ENCODE data around the gene EPHA3. TPM values are rescaled to one million over a fixed set of nuclear protein-coding genes. Genes with fewer than 3 reads are reported as not detected.
"Not testable (repeated sequence)": the region's sequence is repeated elsewhere in the genome, so short reads cannot be mapped to it uniquely, and the experiment has no call there.

EPHA3 gene
- total and polyA plus RNA-seq, 7 donors, result under 0.01 to 23.5 (median 13.3) TPM; not detected in 1

DNA sequence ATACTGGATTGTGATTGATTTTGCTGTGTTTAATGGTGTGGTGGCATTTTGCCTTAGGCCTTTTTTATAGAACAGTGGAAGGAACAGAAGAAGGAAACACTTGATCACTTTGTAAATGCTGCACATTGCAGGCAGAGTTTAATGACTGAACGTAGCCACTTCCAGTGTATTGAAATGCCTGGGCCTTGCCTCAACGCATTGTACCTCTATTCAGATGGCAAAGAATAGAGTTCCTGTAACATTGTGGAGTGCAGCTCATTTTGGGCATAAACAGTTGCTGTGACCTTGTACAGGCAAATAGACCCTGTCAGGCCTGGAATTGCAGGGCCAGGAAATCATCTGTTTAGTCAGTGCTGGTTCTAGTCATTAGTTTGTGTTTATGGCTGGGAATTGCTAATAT, 225.0 kb downstream of the EPHA3 start:
- DNase-seq, result no peak
- H3K9me3 ChIP-seq, result no peaks in the 10 kb centered on the region
- WGBS, 2 donors, result 62 to 79% methylated on average over 2 of the region's 2 CpGs
- intact Hi-C loops (cut with DNase I), result no loop called here
- no peaks in the 10 kb centered on the region for H3K4me1 ChIP-seq
- TF ChIP-seq POLR2AphosphoS5 (IDR thresholded peaks at IDR 0.05) (no peak), POLR2A (IDR thresholded peaks at IDR 0.05) (no peak), EP300 (IDR thresholded peaks at IDR 0.05) (no peak)
- TF ChIP-seq, protein P1, sequence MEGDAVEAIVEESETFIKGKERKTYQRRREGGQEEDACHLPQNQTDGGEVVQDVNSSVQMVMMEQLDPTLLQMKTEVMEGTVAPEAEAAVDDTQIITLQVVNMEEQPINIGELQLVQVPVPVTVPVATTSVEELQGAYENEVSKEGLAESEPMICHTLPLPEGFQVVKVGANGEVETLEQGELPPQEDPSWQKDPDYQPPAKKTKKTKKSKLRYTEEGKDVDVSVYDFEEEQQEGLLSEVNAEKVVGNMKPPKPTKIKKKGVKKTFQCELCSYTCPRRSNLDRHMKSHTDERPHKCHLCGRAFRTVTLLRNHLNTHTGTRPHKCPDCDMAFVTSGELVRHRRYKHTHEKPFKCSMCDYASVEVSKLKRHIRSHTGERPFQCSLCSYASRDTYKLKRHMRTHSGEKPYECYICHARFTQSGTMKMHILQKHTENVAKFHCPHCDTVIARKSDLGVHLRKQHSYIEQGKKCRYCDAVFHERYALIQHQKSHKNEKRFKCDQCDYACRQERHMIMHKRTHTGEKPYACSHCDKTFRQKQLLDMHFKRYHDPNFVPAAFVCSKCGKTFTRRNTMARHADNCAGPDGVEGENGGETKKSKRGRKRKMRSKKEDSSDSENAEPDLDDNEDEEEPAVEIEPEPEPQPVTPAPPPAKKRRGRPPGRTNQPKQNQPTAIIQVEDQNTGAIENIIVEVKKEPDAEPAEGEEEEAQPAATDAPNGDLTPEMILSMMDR (IDR thresholded peaks at IDR 0.05), result no peak
- H3K27me3 ChIP-seq, result no peaks in the 10 kb centered on the region
- H3K36me3 ChIP-seq, result no peaks in the 10 kb centered on the region
- H3K27ac ChIP-seq, result no peak overlapping the region
- no peak overlapping the region for H3K4me3 ChIP-seq

DNA sequence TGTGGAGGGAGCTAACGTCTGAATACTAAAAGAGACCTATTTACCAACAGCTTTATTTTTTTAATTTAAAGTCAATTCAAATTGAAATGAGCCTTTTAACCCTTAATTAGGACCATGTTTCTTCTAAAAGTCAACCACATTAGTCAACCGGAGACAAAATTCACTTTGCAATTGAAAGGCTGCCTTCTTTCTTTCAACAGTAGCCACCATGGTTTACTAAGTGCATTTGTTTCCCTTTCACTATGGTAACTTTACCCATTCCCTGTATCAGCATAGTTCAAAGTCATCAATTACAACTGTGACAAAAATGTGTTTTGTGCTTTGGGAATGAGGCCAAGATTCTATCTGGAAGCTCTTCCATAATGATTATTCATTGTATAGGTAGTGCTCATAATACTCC, 225.4 kb downstream of the EPHA3 start:
- no peak overlapping the region for H3K4me3 ChIP-seq
- TF ChIP-seq POLR2AphosphoS5 (IDR thresholded peaks at IDR 0.05) (no peak), POLR2A (IDR thresholded peaks at IDR 0.05) (no peak), EP300 (IDR thresholded peaks at IDR 0.05) (no peak)
- TF ChIP-seq, protein P1 (IDR thresholded peaks at IDR 0.05), result no peak
- intact Hi-C loops (cut with DNase I), result no loop called here

DNA sequence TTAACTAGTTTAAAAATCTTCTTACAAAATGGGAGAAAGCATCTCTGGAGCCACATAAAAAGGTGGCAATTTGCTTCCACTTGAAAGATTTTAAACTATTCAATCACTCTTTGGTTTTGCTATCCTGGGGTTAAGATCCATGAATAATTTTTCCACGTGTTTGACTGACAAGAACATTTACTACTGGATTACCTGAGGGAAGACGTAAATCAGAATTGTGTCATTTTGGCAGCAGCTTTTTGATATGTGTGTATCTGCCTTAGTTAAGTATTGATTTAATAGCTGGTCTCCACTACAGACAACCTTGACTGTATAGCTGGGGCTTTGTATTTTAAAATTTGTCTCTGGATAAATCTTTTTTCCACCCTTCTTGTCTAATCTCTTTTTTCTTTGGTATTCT, 228.3 kb downstream of the EPHA3 start:
- Histone ChIP-seq H3K36me3 (no peaks in the 10 kb centered on the region), H3K27me3 (no peaks in the 10 kb centered on the region), H3K4me1 (no peaks in the 10 kb centered on the region), H3K9me3 (no peaks in the 10 kb centered on the region), H3K4me3 (no peak overlapping the region), H3K27ac (no peak overlapping the region)
- no peak for DNase-seq
- TF ChIP-seq POLR2AphosphoS5 (IDR thresholded peaks at IDR 0.05), result no peak
- no peak for TF ChIP-seq POLR2A (IDR thresholded peaks at IDR 0.05)
- TF ChIP-seq, protein P1 (IDR thresholded peaks at IDR 0.05), result no peak
- intact Hi-C loops (cut with DNase I), result no loop called here
- 65 to 78% methylated on average over 2 of the region's 2 CpGs for WGBS, 2 donors

More for the DNA sequence above, 225.4 kb downstream of the EPHA3 start:
- no peaks in the 10 kb centered on the region for H3K27me3 ChIP-seq
- DNase-seq, result no peak
- H3K9me3 ChIP-seq, result no peaks in the 10 kb centered on the region
- no peaks in the 10 kb centered on the region for H3K4me1 ChIP-seq
- no peak overlapping the region for H3K27ac ChIP-seq
- no peaks in the 10 kb centered on the region for H3K36me3 ChIP-seq
- WGBS, 2 donors, result 59 to 75% methylated on average over 2 of the region's 2 CpGs

DNA sequence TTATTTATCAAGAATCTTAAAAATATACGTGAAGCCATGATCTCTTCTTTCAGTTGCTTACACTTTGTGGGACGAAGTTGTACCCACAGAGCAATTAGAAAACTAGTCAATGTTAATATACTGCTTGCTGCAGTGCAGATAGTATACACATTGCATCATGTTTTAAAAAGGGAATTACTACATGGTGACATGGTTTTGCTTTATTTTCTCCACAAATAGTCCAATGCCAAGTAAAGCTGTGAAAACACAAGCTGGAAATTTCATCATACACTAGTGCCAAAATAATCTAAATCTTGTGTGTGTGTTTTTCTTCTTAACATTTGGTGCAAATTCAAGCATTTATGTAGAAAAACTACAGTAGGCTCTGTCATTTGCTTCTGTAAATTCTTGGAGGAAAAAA, 233.0 kb downstream of the EPHA3 start:
- H3K36me3 ChIP-seq, result no peaks in the 10 kb centered on the region
- no peaks in the 10 kb centered on the region for H3K9me3 ChIP-seq
- no peak for DNase-seq
- no peaks in the 10 kb centered on the region for H3K4me1 ChIP-seq
- TF ChIP-seq EP300 (IDR thresholded peaks at IDR 0.05) (no peak), POLR2A (IDR thresholded peaks at IDR 0.05) (no peak), POLR2AphosphoS5 (IDR thresholded peaks at IDR 0.05) (no peak)
- TF ChIP-seq, protein P1 (IDR thresholded peaks at IDR 0.05), result no peak
- no peak overlapping the region for H3K27ac ChIP-seq
- no peaks in the 10 kb centered on the region for H3K27me3 ChIP-seq
- intact Hi-C loops (cut with DNase I), result no loop called here
- no peak overlapping the region for H3K4me3 ChIP-seq
- WGBS, 2 donors, result 65 to 73% methylated on average over 2 of the region's 2 CpGs

DNA sequence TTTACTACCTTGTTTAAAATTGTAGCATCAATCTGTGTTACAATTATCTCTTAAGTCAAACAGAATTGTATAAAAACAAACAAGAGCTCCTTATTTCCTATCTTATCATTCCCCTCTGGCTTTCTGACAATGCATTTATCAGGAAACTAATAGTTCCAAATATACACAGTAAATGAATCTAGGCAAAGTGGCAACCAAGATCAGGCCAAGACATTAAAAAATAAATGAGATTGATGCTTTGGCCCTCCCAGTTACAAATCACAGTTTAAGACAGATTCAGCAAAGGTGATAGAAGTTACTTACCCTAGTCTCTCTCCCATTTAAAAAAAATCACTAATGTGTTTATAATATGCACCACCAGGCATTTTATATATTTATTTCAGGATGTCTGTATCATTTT, 236.7 kb downstream of the EPHA3 start:
- TF ChIP-seq, protein P1 (IDR thresholded peaks at IDR 0.05), result no peak
- TF ChIP-seq EP300 (IDR thresholded peaks at IDR 0.05) (no peak), POLR2A (IDR thresholded peaks at IDR 0.05) (no peak), POLR2AphosphoS5 (IDR thresholded peaks at IDR 0.05) (no peak)
- intact Hi-C loops (cut with DNase I), result no loop called here
- Histone ChIP-seq H3K36me3 (no peaks in the 10 kb centered on the region), H3K27me3 (no peaks in the 10 kb centered on the region), H3K27ac (no peak overlapping the region), H3K4me1 (no peaks in the 10 kb centered on the region), H3K4me3 (no peak overlapping the region), H3K9me3 (no peaks in the 10 kb centered on the region)
- no peak for DNase-seq

DNA sequence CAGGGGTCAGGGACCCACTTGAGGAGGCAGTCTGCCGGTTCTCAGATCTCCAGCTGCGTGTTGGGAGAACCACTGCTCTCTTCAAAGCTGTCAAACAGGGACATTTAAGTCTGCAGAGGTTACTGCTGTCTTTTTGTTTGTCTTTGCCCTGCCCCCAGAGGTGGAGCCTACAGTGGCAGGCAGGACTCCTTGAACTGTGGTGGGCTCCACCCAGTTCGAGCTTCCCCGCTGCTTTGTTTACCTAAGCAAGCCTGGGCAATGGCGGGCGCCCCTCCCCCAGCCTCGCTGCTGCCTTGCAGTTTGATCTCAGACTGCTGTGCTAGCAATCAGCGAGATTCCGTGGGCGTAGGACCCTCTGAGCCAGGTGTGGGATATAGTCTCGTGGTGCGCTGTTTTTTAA, 243.5 kb downstream of the EPHA3 start:
- 40 to 69% methylated on average over 6 to 7 of the region's 12 CpGs for WGBS, 2 donors
- H3K4me1 ChIP-seq; H3K27ac ChIP-seq; H3K9me3 ChIP-seq; H3K27me3 ChIP-seq; intact Hi-C loops (cut with DNase I); H3K36me3 ChIP-seq; H3K4me3 ChIP-seq; DNase-seq: not testable (repeated sequence)
